ENCODE measurements around the gene UGT1A6.

Gene UGT1A6

DNA sequence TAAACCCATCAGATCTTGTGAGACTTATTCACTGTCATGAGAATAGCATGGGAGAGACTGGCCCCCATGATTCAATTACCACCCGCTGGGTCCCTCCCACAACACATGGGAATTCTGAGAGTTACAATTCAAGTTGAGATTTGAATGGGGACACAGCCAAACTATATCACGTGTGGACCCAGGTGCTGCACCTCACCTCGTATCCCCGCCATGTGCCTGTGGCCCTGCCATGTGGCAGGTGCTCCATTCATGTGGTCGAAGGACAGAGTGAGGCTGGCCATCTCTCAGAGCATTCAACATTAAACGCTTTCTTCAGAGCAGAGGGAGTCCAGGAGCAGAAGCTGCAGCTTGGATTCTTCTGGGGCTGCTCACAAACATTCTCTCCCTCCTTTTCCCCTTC is 117.7 kb downstream of the UGT1A6 start:
- Histone ChIP-seq H3K4me2 (ENCODE audit: low read depth, low read length) (no peak overlapping the region), H3K9me2 (replicated peaks; ENCODE audit: insufficient read depth, low read length) (no peaks in the 10 kb centered on the region), H3K36me3 (replicated peaks; ENCODE audit: insufficient read depth, low read length) (no peaks in the 10 kb centered on the region), H3K27me3 (replicated peaks; ENCODE audit: insufficient read depth, low read length) (no peaks in the 10 kb centered on the region), H2AFZ (ENCODE audit: low read length) (no peak overlapping the region), H3K9ac (ENCODE audit: low read length) (no peak overlapping the region), H3K79me2 (ENCODE audit: low read length) (no peaks in the 10 kb centered on the region), H3K9me3 (replicated peaks; ENCODE audit: insufficient read depth, low read length) (no peaks in the 10 kb centered on the region), H3F3A (ENCODE audit: insufficient read depth, low read length) (no peaks in the 10 kb centered on the region), H3K4me1 (ENCODE audit: low read length) (no peaks in the 10 kb centered on the region), H3K27ac (ENCODE audit: low read length) (no peak overlapping the region), H4K20me1 (ENCODE audit: insufficient read depth, low read length) (no peaks in the 10 kb centered on the region), H3K4me3 (ENCODE audit: low read length) (no peak overlapping the region)
- no peak for DNase-seq
- TF ChIP-seq, protein P1, sequence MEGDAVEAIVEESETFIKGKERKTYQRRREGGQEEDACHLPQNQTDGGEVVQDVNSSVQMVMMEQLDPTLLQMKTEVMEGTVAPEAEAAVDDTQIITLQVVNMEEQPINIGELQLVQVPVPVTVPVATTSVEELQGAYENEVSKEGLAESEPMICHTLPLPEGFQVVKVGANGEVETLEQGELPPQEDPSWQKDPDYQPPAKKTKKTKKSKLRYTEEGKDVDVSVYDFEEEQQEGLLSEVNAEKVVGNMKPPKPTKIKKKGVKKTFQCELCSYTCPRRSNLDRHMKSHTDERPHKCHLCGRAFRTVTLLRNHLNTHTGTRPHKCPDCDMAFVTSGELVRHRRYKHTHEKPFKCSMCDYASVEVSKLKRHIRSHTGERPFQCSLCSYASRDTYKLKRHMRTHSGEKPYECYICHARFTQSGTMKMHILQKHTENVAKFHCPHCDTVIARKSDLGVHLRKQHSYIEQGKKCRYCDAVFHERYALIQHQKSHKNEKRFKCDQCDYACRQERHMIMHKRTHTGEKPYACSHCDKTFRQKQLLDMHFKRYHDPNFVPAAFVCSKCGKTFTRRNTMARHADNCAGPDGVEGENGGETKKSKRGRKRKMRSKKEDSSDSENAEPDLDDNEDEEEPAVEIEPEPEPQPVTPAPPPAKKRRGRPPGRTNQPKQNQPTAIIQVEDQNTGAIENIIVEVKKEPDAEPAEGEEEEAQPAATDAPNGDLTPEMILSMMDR (IDR thresholded peaks at IDR 0.05; ENCODE audit: low read length) = no peak
- no peak for TF ChIP-seq EZH2phosphoT487 (IDR thresholded peaks at IDR 0.05; ENCODE audit: low read length)
- TF ChIP-seq EZH2 (optimal IDR thresholded peaks at IDR 0.05; ENCODE audit: low read depth, low read length) = no peak

DNA sequence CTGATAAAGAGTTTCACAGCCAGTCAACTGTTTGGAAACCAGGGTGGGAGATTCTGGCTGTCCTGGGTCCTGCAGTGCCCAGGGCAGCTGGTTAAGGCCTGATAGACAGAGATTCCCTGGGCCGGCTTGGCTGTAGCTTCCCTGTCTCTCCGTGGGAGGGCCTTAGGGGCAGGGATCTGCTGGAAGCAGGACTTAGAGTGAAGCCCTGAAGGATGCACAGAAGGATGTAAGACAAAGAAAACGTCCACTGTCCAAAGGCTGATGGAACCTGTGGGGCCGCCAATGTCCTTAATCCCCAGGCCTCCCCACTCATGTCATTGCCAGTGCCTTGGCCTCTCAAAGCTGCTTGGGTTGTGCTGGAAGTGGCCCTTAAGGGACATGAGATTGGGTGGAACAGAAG is 118.4 kb downstream of the UGT1A6 start:
- DNase-seq = no peak
- no peaks in the 10 kb centered on the region for H3K4me1 ChIP-seq (ENCODE audit: low read length)
- H3K36me3 ChIP-seq (replicated peaks; ENCODE audit: insufficient read depth, low read length) = no peaks in the 10 kb centered on the region
- H2AFZ ChIP-seq (ENCODE audit: low read length) = no peak overlapping the region
- no peaks in the 10 kb centered on the region for H3K9me3 ChIP-seq (replicated peaks; ENCODE audit: insufficient read depth, low read length)
- no peak overlapping the region for H3K9ac ChIP-seq (ENCODE audit: low read length)
- no peak overlapping the region for H3K27ac ChIP-seq (ENCODE audit: low read length)
- no peaks in the 10 kb centered on the region for H4K20me1 ChIP-seq (ENCODE audit: insufficient read depth, low read length)
- TF ChIP-seq EZH2 (optimal IDR thresholded peaks at IDR 0.05; ENCODE audit: low read depth, low read length) = no peak
- TF ChIP-seq EZH2phosphoT487 (IDR thresholded peaks at IDR 0.05; ENCODE audit: low read length) = no peak
- TF ChIP-seq, protein P1 (IDR thresholded peaks at IDR 0.05; ENCODE audit: low read length) = no peak
- no peaks in the 10 kb centered on the region for H3K79me2 ChIP-seq (ENCODE audit: low read length)
- H3K27me3 ChIP-seq (replicated peaks; ENCODE audit: insufficient read depth, low read length) = no peaks in the 10 kb centered on the region
- no peak overlapping the region for H3K4me2 ChIP-seq (ENCODE audit: low read depth, low read length)
- no peaks in the 10 kb centered on the region for H3K9me2 ChIP-seq (replicated peaks; ENCODE audit: insufficient read depth, low read length)
- H3K4me3 ChIP-seq (ENCODE audit: low read length) = no peak overlapping the region
- H3F3A ChIP-seq (ENCODE audit: insufficient read depth, low read length) = no peaks in the 10 kb centered on the region

DNA sequence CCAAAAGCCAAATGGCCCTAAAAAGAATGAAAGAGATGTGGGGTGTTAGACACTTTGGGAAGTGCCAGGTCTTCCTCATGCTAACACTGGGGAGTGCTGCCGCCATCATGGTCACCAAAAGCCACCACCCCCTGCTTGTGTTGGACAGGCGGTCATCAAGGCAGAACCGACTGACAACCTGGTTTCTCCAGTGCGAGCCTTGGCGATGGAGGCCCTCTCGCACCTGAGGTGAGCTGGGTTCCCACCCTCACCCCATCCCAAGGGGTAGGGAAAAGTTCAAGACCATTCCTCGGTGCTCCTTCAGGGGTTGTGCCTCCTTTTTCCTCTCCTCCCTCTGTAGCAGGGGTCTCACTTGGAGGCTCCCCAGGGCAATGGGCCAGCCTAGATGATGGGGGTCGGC is 119.0 kb downstream of the UGT1A6 start:
- no peaks in the 10 kb centered on the region for H3K27me3 ChIP-seq (replicated peaks; ENCODE audit: insufficient read depth, low read length)
- no peaks in the 10 kb centered on the region for H3K9me3 ChIP-seq (replicated peaks; ENCODE audit: insufficient read depth, low read length)
- DNase-seq = no peak
- TF ChIP-seq, protein P1 (IDR thresholded peaks at IDR 0.05; ENCODE audit: low read length) = no peak
- no peak for TF ChIP-seq EZH2 (optimal IDR thresholded peaks at IDR 0.05; ENCODE audit: low read depth, low read length)
- no peak for TF ChIP-seq EZH2phosphoT487 (IDR thresholded peaks at IDR 0.05; ENCODE audit: low read length)
- no peak overlapping the region for H3K4me2 ChIP-seq (ENCODE audit: low read depth, low read length)
- H3K79me2 ChIP-seq (ENCODE audit: low read length) = no peaks in the 10 kb centered on the region
- H3K27ac ChIP-seq (ENCODE audit: low read length) = no peak overlapping the region
- H3K9me2 ChIP-seq (replicated peaks; ENCODE audit: insufficient read depth, low read length) = no peaks in the 10 kb centered on the region
- H3K36me3 ChIP-seq (replicated peaks; ENCODE audit: insufficient read depth, low read length) = no peaks in the 10 kb centered on the region
- no peak overlapping the region for H3K4me3 ChIP-seq (ENCODE audit: low read length)
- no peaks in the 10 kb centered on the region for H3K4me1 ChIP-seq (ENCODE audit: low read length)
- no peaks in the 10 kb centered on the region for H4K20me1 ChIP-seq (ENCODE audit: insufficient read depth, low read length)
- no peak overlapping the region for H2AFZ ChIP-seq (ENCODE audit: low read length)
- no peak overlapping the region for H3K9ac ChIP-seq (ENCODE audit: low read length)
- no peaks in the 10 kb centered on the region for H3F3A ChIP-seq (ENCODE audit: insufficient read depth, low read length)

All from MM.1S (cell line).